Measurements from ENCODE around the gene CMTM2.
"Not testable (repeated sequence)": the region's sequence is repeated elsewhere in the genome, so short reads cannot be mapped to it uniquely, and the experiment has no call there.

Gene CMTM2

GRCh38 chr16:66608241-66609138 lies 29.2 kb downstream of the CMTM2 start:
- DNase-seq (ENCODE audit: low spot score): peak; percentile 90

- DNase-seq (ENCODE audit: low spot score): no peak
Observed at GRCh38 chr16:66609139-66609510, 29.9 kb downstream of the CMTM2 start.

GRCh38 chr16:66610111-66610820 lies 31.0 kb downstream of the CMTM2 start:
- DNase-seq (ENCODE audit: low spot score): no peak

- DNase-seq (ENCODE audit: low spot score): not testable (repeated sequence)
Observed at GRCh38 chr16:66611911-66612310, 32.6 kb downstream of the CMTM2 start.

GRCh38 chr16:66612422-66612821 lies 33.2 kb downstream of the CMTM2 start:
- DNase-seq (ENCODE audit: low spot score): no peak

- no peak for DNase-seq (ENCODE audit: low spot score)
Observed at GRCh38 chr16:66614161-66614802, 35.0 kb downstream of the CMTM2 start.

GRCh38 chr16:66616169-66616568 lies 36.9 kb downstream of the CMTM2 start:
- no peak for DNase-seq (ENCODE audit: low spot score)

- DNase-seq (ENCODE audit: low spot score): no peak
Observed at GRCh38 chr16:66616592-66616991, 37.3 kb downstream of the CMTM2 start.

- no peak for DNase-seq (ENCODE audit: low spot score)
Observed at GRCh38 chr16:66617010-66617434, 37.8 kb downstream of the CMTM2 start.

GRCh38 chr16:66617728-66618127 lies 38.5 kb downstream of the CMTM2 start:
- no peak for DNase-seq (ENCODE audit: low spot score)

GRCh38 chr16:66618588-66619375 lies 39.5 kb downstream of the CMTM2 start:
- DNase-seq (ENCODE audit: low spot score): no peak

- no peak for DNase-seq (ENCODE audit: low spot score)
Observed at GRCh38 chr16:66619534-66620428, 40.5 kb downstream of the CMTM2 start.

- no peak for DNase-seq (ENCODE audit: low spot score)
Observed at GRCh38 chr16:66620429-66620795, 41.1 kb downstream of the CMTM2 start.

- DNase-seq (ENCODE audit: low spot score): no peak
Observed at GRCh38 chr16:66621973-66622372, 42.7 kb downstream of the CMTM2 start.

- no peak for DNase-seq (ENCODE audit: low spot score)
Observed at GRCh38 chr16:66622863-66623262, 43.6 kb downstream of the CMTM2 start.

- no peak for DNase-seq (ENCODE audit: low spot score)
Observed at GRCh38 chr16:66623755-66624154, 44.5 kb downstream of the CMTM2 start.

- not testable (repeated sequence) for DNase-seq (ENCODE audit: low spot score)
Observed at GRCh38 chr16:66627611-66628378, 48.5 kb downstream of the CMTM2 start.

- no peak for DNase-seq (ENCODE audit: low spot score)
Observed at GRCh38 chr16:66629856-66630255, 50.6 kb downstream of the CMTM2 start.

- not testable (repeated sequence) for DNase-seq (ENCODE audit: low spot score)
Observed at GRCh38 chr16:66630561-66631260, 51.4 kb downstream of the CMTM2 start.

GRCh38 chr16:66631558-66631957 lies 52.3 kb downstream of the CMTM2 start:
- DNase-seq (ENCODE audit: low spot score): not testable (repeated sequence)

All from activated CD4-positive, alpha-beta T cell treated with anti-CD3 and anti-CD28 coated beads, Interleukin-2, Interleukin-4, amounts not matched to agents 100 ng/mL and 50 ng/mL, durations not matched to agents 16 hours and 8 hours (primary cell).